ENCODE results near the gene GNRHR.

GNRHR gene

DNA sequence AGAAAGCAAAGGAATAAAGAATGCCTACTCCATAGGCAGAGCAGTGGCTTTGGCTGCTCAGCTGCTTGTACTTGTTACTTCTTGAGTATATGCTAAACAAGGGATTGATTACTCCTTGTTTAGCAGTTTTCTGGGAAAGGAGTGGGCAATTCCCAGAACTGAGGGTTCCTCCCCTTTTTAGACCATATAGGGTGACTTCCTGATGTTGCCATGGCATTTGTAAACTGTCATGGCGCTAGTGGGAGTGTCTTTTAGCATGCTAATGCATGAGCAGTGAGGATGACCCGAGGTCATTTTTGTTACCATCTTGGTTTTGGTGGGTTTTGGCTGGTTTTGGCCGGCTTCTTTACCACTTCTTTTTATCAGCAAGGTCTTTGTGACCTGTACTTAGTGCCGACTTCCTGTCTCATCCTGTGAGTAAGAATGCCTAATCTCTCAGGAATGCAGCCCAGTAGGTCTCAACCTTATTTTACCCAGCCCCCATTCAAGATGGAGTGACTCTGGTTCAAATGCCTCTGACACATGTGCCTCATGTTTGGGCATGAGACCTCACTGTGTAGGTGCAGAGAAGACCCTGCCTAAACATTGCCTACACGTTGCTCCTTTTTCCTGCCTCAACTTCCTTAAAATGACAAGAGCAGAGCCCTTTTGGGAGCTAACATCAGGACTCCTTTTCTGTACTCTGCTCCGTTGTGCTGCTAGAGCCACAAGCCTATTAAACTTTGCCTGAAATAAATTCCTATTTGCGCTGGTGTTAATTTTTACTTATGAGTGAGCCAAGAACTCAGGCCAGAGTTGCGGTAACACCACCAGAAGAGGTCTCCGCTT, 32.2 kb downstream of the GNRHR start:
- TF ChIP-seq, protein P1, sequence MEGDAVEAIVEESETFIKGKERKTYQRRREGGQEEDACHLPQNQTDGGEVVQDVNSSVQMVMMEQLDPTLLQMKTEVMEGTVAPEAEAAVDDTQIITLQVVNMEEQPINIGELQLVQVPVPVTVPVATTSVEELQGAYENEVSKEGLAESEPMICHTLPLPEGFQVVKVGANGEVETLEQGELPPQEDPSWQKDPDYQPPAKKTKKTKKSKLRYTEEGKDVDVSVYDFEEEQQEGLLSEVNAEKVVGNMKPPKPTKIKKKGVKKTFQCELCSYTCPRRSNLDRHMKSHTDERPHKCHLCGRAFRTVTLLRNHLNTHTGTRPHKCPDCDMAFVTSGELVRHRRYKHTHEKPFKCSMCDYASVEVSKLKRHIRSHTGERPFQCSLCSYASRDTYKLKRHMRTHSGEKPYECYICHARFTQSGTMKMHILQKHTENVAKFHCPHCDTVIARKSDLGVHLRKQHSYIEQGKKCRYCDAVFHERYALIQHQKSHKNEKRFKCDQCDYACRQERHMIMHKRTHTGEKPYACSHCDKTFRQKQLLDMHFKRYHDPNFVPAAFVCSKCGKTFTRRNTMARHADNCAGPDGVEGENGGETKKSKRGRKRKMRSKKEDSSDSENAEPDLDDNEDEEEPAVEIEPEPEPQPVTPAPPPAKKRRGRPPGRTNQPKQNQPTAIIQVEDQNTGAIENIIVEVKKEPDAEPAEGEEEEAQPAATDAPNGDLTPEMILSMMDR (IDR thresholded peaks at IDR 0.05; ENCODE audit: low read depth, low read length, missing control alignments): no peak
- no peak overlapping the region for H3K4me3 ChIP-seq (ENCODE audit: low read depth, low read length)
- no peak for DNase-seq (ENCODE audit: low read depth)

DNA sequence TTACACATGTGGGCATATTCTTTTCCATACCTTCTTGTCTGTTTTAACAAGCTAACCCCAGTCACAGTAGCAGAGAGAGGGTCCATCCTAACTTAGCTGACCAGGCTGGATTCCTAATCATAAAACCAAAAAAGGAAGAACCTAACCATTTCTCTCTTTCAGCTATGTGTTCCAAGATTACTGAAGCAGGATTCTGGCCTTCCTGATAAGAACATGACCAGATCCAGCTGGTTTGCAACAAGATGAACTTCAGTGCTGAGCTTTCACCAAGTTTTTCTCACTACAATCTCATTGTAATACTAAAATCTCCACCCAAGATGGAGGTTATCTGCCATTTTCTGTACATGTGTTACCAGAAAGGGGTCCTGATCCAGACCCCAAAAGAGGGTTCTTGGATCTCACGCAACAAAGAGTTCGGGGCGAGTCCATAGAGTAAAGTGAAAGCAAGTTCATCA, 32.8 kb downstream of the GNRHR start:
- H3K4me3 ChIP-seq (ENCODE audit: low read depth, low read length): no peak overlapping the region
- TF ChIP-seq, protein P1 (IDR thresholded peaks at IDR 0.05; ENCODE audit: low read depth, low read length, missing control alignments): no peak
- DNase-seq (ENCODE audit: low read depth): no peak

DNA sequence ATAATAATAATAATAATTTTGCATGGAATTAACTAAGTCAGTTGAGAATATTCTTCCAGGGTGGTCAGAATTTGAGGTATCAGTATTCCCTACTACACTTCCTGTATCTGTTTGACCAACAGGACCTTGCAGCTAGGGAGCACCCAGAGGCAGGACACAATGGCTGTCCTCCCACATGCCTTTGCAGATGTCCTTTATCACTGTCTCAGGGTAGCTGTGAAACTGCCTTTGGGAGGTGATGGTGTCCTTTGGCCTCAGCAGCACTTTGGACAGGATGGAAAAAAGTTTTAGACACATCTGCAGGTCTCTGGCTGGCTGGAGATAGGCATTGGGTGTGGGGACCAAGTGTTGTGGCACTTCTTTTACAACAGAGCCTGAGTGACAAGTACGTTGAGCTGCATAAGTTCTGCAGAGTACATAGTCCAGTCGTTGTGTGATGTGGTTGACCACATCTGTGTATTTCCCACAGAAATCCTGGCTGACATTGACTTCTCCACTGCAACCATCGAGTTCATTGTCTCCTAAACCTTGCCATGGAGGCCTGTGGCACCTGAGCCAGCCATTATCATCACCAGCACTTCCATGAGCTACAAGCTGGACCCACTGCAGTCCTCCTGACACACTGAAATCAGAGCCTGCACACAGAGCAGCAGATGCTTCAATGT, 34.1 kb downstream of the GNRHR start:
- DNase-seq (ENCODE audit: low read depth): no peak

DNA sequence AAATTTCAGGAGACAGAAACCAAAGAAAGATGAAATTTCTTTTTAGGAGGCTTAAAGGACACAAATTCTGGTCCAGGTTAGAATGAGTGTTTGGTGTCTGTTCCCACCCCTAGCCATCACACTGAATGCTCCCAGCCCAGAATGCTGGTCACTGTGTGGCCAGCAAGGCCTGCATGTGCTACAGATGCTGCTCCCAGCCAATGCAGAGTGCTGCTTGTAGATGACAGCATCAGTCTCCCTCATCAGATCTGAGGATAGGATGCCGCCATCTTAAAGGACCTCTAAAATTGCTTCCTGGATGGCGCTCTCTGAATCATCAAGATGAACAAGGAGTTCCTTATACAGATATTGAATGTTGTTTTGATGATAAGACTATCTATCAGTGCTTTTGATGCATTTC, 35.3 kb downstream of the GNRHR start:
- DNase-seq (ENCODE audit: low read depth): no peak
- TF ChIP-seq, protein P1 (IDR thresholded peaks at IDR 0.05; ENCODE audit: low read depth, low read length, missing control alignments): no peak
- no peak overlapping the region for H3K4me3 ChIP-seq (ENCODE audit: low read depth, low read length)

More for the DNA sequence above, 34.1 kb downstream of the GNRHR start:
- TF ChIP-seq, protein P1 (IDR thresholded peaks at IDR 0.05; ENCODE audit: low read depth, low read length, missing control alignments): no peak
- no peak overlapping the region for H3K4me3 ChIP-seq (ENCODE audit: low read depth, low read length)

DNA sequence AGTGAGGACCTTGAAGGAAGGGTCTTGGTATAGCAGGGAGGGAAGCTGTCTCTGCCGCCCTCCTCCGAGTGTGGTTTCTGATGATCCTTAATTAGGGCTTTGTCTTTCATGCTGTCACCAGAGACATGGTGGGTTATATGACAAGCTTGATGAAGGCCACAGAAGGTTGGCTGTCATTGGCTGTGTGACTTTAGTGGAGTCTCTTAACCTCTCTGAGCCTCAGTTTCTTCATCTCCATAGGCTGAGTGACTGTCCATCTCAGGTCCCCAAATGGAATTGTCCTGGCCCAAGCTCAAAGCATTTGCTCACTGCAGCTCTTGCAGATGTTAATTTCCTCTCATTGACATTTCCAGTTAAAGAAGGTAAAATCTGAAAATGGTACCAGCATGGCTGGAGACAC, 36.6 kb downstream of the GNRHR start:
- no peak overlapping the region for H3K4me3 ChIP-seq (ENCODE audit: low read depth, low read length)
- DNase-seq (ENCODE audit: low read depth): no peak
- TF ChIP-seq, protein P1 (IDR thresholded peaks at IDR 0.05; ENCODE audit: low read depth, low read length, missing control alignments): no peak

DNA sequence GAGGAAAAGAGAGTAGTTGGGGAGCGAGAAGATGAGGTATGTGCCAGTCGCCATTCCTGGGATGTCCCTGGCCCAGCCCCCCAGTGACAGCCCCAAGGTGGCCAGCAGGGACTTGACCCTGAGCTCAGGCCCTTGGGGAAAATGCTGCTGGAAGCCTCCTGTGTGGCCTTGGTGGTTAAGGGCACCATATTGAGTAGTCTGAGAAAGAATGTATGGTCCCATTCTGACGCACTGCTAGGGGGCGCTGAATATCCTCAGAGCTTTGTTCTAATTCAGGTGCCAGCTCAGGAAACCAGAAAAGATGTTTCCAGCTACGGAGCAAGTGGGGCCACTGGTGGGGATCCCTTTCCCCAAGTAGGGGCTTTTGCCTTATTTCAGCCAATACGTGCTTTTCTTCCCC, 39.2 kb downstream of the GNRHR start:
- no peak for DNase-seq (ENCODE audit: low read depth)
- TF ChIP-seq, protein P1 (IDR thresholded peaks at IDR 0.05; ENCODE audit: low read depth, low read length, missing control alignments): no peak

More for the DNA sequence above, 39.2 kb downstream of the GNRHR start:
- no peak overlapping the region for H3K4me3 ChIP-seq (ENCODE audit: low read depth, low read length)
